HG03108 (cell line): ENCODE measurements around the gene SLITRK2.

ENCODE experiments used
- ATAC-seq: cut with Tn5 transposase; IDR thresholded peaks from one replicate; pipeline ENCODE4 v1.9.1; 2021; ENCODE audit warnings: moderate library complexity; ENCODE audit not compliant: unreplicated experiment

Gene SLITRK2

GRCh38 chrX:145817331-145818185 lies at the start of gene SLITRK2:
TSS of gene SLITRK2 (plus strand) at chrX:145817829. CDS start at chrX:145822426, 4,597 bp downstream.
- no peak for ATAC-seq

DNA sequence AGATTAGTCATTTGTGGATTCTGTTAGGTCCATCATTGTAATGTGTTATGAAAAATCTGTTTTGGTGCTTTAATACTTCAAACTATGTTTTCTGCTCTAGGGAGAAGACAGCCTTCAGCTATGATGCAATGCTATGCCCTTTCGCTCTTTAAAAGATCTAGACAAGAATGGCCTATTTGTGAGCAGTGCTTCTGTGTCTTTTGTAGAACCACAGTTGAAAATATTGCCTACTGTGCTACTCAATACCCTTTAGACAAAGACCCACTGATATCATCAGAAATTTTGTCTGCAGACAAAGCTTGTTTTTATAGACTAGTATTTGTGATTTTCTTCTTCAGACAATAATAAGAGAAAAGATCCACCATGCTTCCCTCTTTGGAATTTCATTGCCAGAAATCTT lies 44.6 kb upstream of the SLITRK2 start:
- ATAC-seq, result no peak

GRCh38 chrX:145792281-145792680 lies 25.3 kb upstream of the SLITRK2 start:
- no peak for ATAC-seq

DNA sequence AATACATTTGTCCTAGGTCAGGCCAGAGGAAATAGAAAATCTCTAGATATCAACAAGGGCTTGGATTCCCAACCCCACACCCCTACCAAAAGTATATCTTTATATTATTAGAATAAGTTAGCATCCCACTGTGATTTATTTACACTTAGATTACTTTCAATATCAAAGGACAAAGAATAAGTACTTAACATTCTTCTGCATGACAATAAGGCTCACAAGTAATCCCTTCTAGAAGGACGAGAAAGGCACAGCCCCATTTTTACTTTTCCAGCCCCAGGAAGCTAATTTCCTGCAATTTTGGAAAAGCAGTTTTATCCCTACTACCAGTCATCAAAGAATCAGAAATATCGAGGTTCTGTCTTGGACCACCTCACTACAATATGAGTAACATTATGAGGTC lies 14.1 kb upstream of the SLITRK2 start:
- ATAC-seq, result no peak

- ATAC-seq, result no peak
These were observed 4.5 kb upstream of the SLITRK2 start for GRCh38 chrX:145813081-145813480.

DNA sequence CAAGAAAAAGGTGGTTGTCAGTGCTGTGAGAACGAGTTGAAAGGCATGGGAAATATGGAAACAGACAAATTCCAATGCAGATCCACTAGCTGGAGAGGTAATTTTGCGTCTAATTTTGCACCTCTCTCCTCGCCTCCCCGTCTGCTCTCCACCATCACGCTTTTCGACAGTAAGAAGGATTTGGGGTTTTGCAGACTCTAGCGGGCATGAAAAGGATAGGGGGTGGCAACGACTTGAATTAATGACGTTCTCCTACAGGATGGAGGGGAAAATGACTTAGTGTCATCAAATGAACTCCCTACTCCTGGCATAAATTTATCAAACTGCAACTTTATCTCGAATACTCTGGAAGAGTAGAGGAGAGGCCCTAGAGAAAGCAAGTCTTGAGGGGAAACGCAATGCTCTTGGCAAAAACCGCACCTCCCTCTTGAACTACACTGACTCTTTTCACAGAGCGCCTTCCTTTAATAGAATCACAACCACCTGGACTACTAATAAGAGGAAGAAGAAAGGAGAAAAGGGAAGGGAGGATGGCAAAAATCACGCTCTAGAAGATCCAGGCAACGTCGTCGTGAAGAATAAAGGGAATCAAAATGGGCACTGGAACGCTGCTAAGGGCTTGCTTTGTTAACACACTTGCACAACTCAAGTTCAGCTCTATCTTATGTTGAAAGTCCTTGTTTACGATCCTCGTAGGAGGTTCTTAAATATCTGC lies 871 bp upstream of the SLITRK2 start:
- no peak for ATAC-seq

GRCh38 chrX:145818186-145819113 lies 821 bp downstream of the SLITRK2 start:
- ATAC-seq, result no peak

- no peak for ATAC-seq
These were observed 3.2 kb downstream of the SLITRK2 start for GRCh38 chrX:145820825-145821224.

- ATAC-seq, result no peak
These were observed 3.8 kb downstream of the SLITRK2 start for GRCh38 chrX:145821291-145821897.

- ATAC-seq, result no peak
These were observed 4.4 kb downstream of the SLITRK2 start for GRCh38 chrX:145821898-145822571.

GRCh38 chrX:145823132-145823531 lies 5.5 kb downstream of the SLITRK2 start:
- no peak for ATAC-seq

DNA sequence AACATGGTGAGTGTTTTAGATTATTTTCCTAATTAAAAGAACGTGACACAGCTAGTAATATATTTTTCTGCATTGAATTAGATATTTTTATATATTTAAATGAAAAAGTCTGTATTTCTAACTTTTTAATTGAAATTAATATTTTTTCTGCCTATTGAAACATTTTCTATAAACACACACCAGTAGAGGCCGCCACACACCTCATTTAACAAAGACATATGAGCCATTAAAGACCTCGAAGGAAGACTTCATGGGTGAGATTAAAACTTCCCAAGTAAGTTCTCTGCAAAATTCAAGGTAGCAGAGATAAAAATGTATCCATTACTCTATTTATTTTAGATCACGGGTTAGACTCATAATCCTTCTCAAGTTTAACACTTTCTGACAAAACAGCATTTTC lies 8.3 kb downstream of the SLITRK2 start:
- no peak for ATAC-seq

DNA sequence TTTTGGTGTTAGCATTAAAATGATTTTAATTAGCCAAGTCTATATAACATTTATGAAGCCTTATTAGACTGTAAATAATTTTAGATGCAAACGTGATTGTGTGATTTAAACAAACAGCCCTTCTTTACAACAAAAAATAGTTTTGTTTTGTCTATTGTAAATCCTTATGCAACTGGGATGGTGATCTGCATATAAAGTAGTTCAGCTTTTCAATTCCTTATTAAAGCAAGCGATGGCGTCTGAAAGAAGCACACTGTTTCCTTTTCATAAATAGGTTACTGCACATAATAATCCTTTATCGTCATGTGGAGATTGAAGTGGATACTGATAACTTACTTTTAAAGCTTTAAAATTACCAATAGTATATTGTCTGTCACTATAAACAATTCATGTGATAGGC lies 8.8 kb downstream of the SLITRK2 start:
- ATAC-seq, result no peak

- ATAC-seq, result no peak
These were observed 15.2 kb downstream of the SLITRK2 start for GRCh38 chrX:145832796-145833195.

- no peak for ATAC-seq
These were observed 22.9 kb downstream of the SLITRK2 start for GRCh38 chrX:145840531-145840930.

DNA sequence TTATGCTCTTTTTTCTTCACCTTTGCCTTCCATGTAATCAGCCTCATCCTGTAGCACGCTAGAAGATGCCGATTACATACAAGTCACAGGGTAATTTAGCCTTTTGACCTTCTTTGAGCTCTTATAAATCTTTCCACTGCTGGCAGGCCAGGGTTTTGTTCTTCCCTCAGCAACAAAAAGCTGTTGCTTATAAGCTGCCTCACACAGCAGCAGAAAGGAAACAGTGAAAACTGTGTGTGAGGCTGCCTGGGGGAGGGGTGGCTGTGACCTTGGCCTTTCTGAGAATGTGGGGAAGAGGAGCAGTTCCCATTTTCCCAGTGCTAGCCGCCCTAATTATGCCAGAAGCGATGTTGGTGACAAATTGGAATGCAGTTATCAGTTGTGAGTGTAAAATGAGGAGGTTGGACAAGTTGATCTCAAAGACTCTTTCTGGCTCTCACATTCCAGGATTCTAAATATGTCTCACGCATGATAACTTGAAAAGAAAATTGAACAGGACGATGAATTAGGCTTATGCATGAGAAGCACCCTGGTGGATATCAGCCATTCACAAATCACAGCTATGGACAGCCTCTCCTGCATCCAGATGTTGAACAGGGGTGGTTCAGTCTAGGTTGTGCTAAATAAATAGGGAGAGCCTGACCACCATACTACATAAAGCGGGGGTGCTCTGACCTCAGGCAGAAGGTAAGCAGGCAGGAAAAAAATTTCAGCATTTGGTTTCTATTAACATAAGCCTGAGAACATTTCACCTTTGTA lies 25.7 kb downstream of the SLITRK2 start:
- no peak for ATAC-seq

GRCh38 chrX:145844886-145845285 lies 27.3 kb downstream of the SLITRK2 start:
- ATAC-seq, result no peak

DNA sequence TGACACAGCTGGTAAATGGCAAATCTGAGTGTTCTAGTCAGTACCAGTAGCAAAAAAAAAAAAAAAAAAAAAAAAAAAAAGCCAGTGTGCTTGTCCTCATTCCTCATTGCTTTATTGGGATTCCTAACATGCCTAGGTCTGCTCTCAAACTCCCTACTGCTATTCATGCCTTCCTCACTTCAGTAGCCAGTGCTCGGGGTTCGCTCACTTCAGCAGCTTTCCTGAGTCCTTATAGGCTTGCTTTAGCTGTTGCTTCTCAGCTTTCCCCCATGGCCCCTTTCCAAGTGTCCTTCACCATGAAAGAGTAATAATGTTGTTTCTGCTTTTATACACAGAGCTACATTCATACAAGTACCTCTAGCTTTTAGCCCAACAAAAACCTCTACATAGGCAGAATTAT lies 30.8 kb downstream of the SLITRK2 start:
- no peak for ATAC-seq

DNA sequence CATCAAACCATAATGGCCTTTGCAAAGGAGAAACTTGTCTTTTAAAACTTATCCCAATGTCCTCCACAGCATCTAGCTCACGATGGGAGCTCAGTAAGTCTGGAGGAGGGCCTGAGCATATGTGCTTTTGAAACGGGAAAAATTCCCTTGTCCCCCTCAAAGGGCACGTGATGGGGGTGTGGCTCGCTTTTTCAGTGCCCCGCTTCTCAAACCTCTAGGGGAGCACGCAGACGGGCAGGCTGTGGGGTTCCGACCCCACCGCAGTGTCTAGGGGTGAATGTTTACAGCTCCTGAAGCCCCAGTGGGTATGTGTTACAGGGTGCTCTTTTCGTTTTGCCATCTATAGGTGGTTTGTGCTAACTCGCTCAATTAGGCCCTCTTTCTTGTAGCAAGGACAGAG lies 31.2 kb downstream of the SLITRK2 start:
- ATAC-seq, result no peak
